HG02973 (cell line): Measurements from ENCODE around the gene SHISA6.
"Not testable (repeated sequence)": the region's sequence is repeated elsewhere in the genome, so short reads cannot be mapped to it uniquely, and the experiment has no call there.

Source experiments
- ATAC-seq: cut with Tn5 transposase; IDR thresholded peaks from one replicate; pipeline ENCODE4 v1.9.1; 2021; ENCODE audit warnings: moderate library complexity; ENCODE audit not compliant: unreplicated experiment

The SHISA6 gene

GRCh38 chr17:11301874-11302273 is 60.9 kb downstream of the SHISA6 start:
- not testable (repeated sequence) for ATAC-seq

DNA sequence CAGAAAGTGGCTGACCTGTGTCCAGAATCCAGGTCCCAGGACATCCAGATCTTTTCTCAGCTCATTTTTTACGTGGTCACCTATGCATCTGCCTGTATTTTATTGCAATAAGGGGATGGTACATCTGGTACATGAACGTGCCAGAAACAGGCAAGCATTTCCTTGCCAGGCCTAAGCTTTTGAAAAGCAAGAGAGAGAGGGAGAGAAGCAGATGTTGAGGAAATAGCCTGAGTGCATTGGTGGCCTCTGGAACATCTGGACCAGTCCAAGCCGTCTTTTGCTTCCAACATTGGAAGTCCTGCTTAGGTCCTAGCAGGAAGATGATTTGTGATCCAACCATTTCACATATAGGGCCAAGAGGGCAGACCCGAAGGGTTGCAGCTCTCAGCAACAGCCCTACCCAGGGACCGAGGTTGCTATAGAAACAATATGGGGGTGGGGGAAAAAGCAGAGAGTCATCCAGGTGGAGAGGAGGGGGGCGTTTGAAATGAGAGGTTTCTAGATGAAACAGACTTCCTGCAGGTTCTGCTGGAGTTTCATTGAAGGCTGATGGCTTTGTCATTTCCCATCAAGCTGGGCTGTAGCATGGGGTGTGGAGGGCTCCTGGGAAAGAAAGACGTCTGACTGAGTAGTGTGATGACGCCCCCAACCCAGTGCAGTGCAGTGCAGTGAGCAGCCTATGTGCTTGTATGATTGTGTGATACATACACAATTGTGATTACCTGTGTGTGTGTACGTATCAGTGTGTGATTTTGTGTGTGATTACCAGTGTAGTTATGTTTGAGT is 61.6 kb downstream of the SHISA6 start:
- no peak for ATAC-seq

DNA sequence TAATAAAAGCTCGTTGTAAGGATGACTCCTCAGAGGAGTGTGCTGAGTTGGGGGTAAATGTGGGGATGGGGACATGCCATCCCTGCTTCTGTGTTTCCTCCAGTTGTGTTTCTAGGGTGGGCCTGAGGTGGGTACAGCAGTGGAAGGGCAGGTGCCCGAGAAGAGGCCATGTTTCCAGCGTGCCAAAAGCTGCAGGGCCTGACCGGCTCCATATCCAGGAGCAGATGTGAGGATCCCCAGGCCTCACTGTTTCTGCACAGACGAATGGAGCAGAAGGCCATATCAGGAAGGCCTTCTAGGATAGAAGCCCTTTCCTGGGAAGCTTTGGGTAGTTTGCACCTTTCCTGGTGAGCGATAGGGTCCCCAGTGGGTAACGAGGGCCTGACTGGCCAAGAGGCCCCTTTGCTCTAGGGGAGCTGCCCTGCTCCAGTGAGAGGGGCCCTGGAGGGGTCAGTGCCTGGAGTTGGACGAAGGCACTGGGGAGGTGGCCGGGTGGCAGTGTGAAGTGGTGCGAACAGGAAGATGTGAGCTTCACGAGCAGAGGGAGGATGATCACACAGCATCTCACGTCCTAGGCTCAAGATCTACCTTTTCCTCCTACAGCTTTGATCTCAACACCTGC is 62.9 kb downstream of the SHISA6 start:
- ATAC-seq, result no peak

GRCh38 chr17:11304568-11304967 is 63.6 kb downstream of the SHISA6 start:
- ATAC-seq, result no peak

DNA sequence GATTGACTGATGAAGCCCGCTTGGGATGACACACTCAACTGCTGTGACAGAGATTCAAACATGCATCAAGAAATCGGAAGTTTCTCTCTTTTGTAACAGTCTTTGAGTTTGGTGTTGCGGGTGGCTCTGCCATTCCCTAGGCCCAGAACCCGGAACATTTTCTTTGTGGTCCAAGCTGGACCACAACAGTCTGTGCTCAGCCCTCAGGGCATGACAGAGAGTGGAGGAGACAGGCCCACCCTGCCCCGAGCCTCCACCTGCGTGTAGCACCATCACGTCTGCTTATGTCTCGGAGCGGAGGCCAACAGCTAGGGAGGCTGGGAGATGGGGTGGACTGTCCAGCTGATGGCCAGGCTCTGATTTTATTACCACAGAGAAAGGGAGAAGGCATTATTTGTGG is 64.5 kb downstream of the SHISA6 start:
- ATAC-seq, result no peak

DNA sequence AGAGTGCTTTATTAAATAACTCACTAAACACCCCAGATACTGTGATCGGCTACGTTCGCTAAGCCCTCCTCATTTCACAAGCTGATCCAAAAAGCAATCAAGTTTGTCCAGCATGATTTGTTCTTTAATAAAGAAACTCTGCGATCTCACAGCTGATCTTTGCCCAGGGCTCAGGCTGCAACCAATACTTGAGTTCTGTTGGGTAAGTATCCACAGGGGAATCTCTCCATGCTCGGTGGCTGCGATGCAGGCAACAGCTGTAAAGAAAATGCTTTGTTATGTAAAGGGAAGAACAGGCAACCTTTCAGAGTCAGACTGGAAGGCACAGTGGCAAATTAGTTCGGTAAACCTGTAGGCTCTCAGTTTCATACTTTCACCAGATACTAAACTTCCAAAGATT is 67.5 kb downstream of the SHISA6 start:
- no peak for ATAC-seq

- ATAC-seq, result no peak
These were observed 68.0 kb downstream of the SHISA6 start for GRCh38 chr17:11309033-11309432.

- no peak for ATAC-seq
These were observed 68.8 kb downstream of the SHISA6 start for GRCh38 chr17:11309850-11310249.

DNA sequence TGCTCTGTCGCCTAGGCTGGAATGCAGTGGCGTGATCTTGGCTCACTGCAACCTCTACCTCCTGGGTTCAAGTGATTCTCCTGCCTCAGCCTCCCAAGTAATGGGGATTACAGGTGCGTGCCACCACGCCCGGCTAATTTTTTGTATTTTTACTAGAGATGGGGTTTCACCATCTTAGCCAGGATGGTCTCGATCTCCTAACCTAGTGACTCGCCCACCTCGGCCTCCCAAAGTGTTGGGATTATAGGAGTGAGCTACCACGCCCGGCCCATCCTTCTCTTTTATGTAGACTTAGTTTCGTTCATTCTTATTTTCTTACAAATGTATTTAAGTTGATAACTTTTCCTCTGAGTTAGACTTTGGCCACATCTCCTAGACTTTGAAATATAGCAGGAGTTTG is 75.4 kb downstream of the SHISA6 start:
- not testable (repeated sequence) for ATAC-seq

DNA sequence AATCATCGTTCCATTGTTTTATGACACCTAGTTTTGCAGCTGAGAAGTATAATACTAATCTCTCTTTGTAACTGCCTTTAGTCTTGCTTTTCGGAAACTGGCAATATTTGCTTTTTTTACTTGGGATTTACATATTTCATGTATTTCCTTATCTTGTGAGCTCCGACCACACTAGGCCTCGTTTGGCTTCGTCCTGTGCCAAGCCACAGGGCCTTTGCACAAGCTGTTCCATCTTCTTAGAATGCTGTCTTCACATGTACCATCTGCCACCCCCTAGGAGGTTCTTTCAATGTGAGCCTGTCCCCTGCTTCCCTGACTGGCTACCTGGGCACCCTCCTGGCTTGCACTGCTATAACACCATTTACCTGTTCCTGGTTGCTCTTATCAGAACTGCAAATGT is 77.2 kb downstream of the SHISA6 start:
- ATAC-seq, result no peak

GRCh38 chr17:11319894-11320293 is 78.9 kb downstream of the SHISA6 start:
- no peak for ATAC-seq

DNA sequence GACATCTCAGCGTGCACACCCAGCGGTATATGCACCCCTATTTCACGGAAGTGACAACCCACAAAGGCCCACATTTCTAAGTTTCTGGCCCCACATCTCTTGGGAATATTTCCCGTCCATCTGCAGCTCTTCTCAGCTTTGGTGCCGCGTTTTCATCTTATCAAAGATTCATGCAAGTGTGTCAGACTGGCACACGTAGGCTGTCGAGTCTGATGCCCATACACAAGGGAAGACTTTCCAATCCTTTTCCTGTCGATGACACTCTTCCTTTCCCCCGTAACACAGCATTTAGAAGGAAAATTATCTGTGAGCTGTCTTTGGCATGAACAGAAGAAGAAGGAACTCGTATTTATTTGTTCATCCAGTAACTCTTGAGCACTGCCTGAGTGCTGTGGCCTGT is 83.0 kb downstream of the SHISA6 start:
- ATAC-seq, result no peak

GRCh38 chr17:11324846-11325420 is 83.9 kb downstream of the SHISA6 start:
- no peak for ATAC-seq

DNA sequence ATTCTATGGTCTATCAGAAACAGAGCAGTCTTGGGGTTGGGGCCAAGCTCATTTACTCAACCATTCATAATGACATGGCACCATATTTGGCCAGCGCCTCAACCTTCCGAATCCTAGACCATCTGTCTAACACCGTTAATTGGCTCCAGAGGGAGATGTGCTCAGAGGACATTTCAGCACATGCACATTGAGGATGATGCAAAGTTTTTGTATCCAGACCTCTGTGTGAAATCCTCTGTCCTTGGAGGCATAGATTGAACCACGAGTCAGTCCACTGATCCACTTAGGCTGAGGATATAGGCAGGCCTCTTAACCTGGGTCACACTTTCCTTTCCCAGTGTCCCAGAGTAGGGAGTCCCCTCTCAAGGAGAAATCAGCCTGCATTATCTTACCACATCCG is 85.5 kb downstream of the SHISA6 start:
- no peak for ATAC-seq

- ATAC-seq, result no peak
These were observed 87.8 kb downstream of the SHISA6 start for GRCh38 chr17:11328770-11329169.

- no peak for ATAC-seq
These were observed 89.0 kb downstream of the SHISA6 start for GRCh38 chr17:11330006-11330405.

- no peak for ATAC-seq
These were observed 89.8 kb downstream of the SHISA6 start for GRCh38 chr17:11330826-11331225.

- no peak for ATAC-seq
These were observed 90.8 kb downstream of the SHISA6 start for GRCh38 chr17:11331547-11332513.

DNA sequence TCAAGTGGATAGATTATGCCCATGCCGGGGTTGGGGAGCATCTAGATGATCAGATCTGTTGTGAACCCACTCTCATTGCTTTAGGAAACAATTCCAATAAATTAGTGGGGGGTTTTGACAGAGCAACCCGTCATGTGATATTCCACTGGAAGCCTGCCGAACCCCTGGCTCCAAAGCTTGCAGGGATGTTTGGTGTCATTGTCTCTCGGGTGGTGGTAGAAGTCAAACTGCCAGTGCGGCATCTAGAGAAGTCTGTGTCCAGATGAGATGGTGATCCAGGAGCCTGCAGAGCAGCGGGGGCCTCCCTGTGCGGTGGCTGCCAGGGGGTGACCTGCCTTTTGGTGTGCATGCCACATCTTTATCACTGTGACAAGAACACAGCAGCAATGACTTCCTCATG is 91.7 kb downstream of the SHISA6 start:
- ATAC-seq, result no peak

- ATAC-seq, result no peak
These were observed 93.5 kb downstream of the SHISA6 start for GRCh38 chr17:11334493-11334892.

DNA sequence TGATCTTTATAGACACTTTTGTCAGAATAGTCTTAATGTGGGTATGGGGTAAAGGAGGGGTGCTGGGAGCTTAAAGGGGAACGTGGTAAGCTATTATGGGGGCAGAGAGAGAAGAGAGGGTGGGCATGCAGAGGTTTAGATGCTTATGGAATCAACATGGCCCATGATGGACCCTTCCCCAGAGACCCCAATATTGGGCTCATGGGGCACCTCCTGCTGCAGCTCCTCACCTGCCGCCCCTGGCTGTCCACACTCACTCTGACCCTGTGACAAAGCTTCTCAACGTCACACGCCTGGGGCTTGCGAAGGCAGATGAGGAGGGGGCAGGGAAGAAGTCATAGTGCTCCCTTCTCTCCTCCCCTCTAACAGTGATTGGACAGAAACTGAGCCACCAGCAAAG is 95.3 kb downstream of the SHISA6 start:
- ATAC-seq, result no peak
